Thymus (tissue), 11 donors: ENCODE measurements around the gene LLCFC1. TPM values are rescaled to one million over a fixed set of nuclear protein-coding genes. Genes with fewer than 3 reads are reported as not detected.

Source experiments
- DNase-seq, 9 donors: peaks; one replicate each; pipeline ENCODE4 v3.0.0-alpha.2; 2013; ENCODE audit warnings: low spot score in 9 of 9, low read depth in 6 of 9, missing footprints in 1 of 9
- H3K27ac ChIP-seq, 2 donors: one replicate each; pipeline ENCODE4 v1.5.1; 2013; ENCODE audit warnings: control low read depth in 1 of 2, low read depth in 1 of 2, low read length in 1 of 2, mild to moderate bottlenecking in 1 of 2, moderate library complexity in 1 of 2
- H3K27me3 ChIP-seq, 2 donors: one replicate each; pipeline ENCODE4 v1.5.1; 2013; ENCODE audit warnings: low read length in 1 of 2; ENCODE audit not compliant: control insufficient read depth in 2 of 2, insufficient read depth in 1 of 2
- H3K36me3 ChIP-seq, 2 donors: one replicate each; pipeline ENCODE4 v1.5.1; 2013; ENCODE audit warnings: low read length in 1 of 2, mild to moderate bottlenecking in 1 of 2, moderate library complexity in 1 of 2; ENCODE audit not compliant: control insufficient read depth in 2 of 2, insufficient read depth in 2 of 2
- H3K4me1 ChIP-seq, 2 donors: one replicate each; pipeline ENCODE4 v1.5.1; 2013; ENCODE audit warnings: low read length in 2 of 2; ENCODE audit not compliant: control insufficient read depth in 2 of 2, insufficient read depth in 2 of 2
- H3K4me3 ChIP-seq, 2 donors: one replicate each; pipeline ENCODE4 v1.5.1; 2013; ENCODE audit warnings: low read length in 2 of 2, control low read depth in 1 of 2, mild to moderate bottlenecking in 1 of 2
- H3K9me3 ChIP-seq, 2 donors: one replicate each; pipeline ENCODE4 v1.5.1; 2013; ENCODE audit warnings: low read length in 1 of 2, mild to moderate bottlenecking in 1 of 2; ENCODE audit not compliant: control insufficient read depth in 2 of 2, insufficient read depth in 1 of 2
- WGBS: extraction: QIAGEN DNeasy Blood & Tissue Kit; methylation state at CpG from one replicate; pipeline ENCODE4 v1.1.7; 2013; 5-methylcytosine and 5-hydroxymethylcytosine counted together
- polyA plus RNA-seq: library from polyadenylated mRNA; stranded (reverse); fragments of 200-250 nt; gene quantifications from one replicate; pipeline ENCODE4 v1.2.3, GENCODE V29; 2013
- total RNA-seq: library from RNA; stranded (reverse); fragments of 120-200 nt; gene quantifications from one replicate; pipeline ENCODE4 v1.2.4, GENCODE V29; 2013
- donor health status: healthy.

The LLCFC1 gene
- total and polyA plus RNA-seq, 2 donors, result not detected

- DNase-seq, result no peak
- Histone ChIP-seq H3K27ac (no peak overlapping the region), H3K27me3 (no peaks in the 10 kb centered on the region), H3K4me1 (no peaks in the 10 kb centered on the region), H3K36me3 (no peaks in the 10 kb centered on the region), H3K9me3 (peaks cover 0 to 2% of the 10 kb centered on the region in 2 donors), H3K4me3 (no peak overlapping the region)
- 82% methylated on average over 21 of the region's 21 CpGs for WGBS
Observed at GRCh38 chr7:142908921-142909890, 30.1 kb upstream of the LLCFC1 start.

GRCh38 chr7:142910031-142910433 is 29.3 kb upstream of the LLCFC1 start:
- 96% methylated on average over 2 of the region's 2 CpGs for WGBS
- Histone ChIP-seq H3K9me3 (peaks cover 0 to 2% of the 10 kb centered on the region in 2 donors), H3K4me3 (no peak overlapping the region), H3K36me3 (no peaks in the 10 kb centered on the region), H3K4me1 (no peaks in the 10 kb centered on the region), H3K27ac (no peak overlapping the region), H3K27me3 (no peaks in the 10 kb centered on the region)
- DNase-seq, result no peak

- H3K36me3 ChIP-seq, result no peaks in the 10 kb centered on the region
- no peak overlapping the region for H3K27ac ChIP-seq
- no peaks in the 10 kb centered on the region for H3K27me3 ChIP-seq
- no peak for DNase-seq
- H3K4me1 ChIP-seq, result no peaks in the 10 kb centered on the region
- H3K9me3 ChIP-seq, result peaks cover 0 to 2% of the 10 kb centered on the region in 2 donors
- WGBS, result 92% methylated on average over 2 of the region's 2 CpGs
- no peak overlapping the region for H3K4me3 ChIP-seq
Observed at GRCh38 chr7:142910481-142910880, 28.8 kb upstream of the LLCFC1 start.

- H3K4me1 ChIP-seq, result no peaks in the 10 kb centered on the region
Observed at GRCh38 chr7:142913051-142913450, 26.2 kb upstream of the LLCFC1 start.

GRCh38 chr7:142913566-142913965 is 25.7 kb upstream of the LLCFC1 start:
- Histone ChIP-seq H3K9me3 (no peaks in the 10 kb centered on the region), H3K27me3 (no peaks in the 10 kb centered on the region), H3K4me1 (no peaks in the 10 kb centered on the region), H3K36me3 (no peaks in the 10 kb centered on the region), H3K27ac (no peak overlapping the region), H3K4me3 (no peak overlapping the region)
- 96% methylated on average over 2 of the region's 2 CpGs for WGBS
- no peak for DNase-seq

More at GRCh38 chr7:142913051-142913450, 26.2 kb upstream of the LLCFC1 start:
- 92% methylated on average over 3 of the region's 3 CpGs for WGBS
- Histone ChIP-seq H3K9me3 (peaks cover 0 to 2% of the 10 kb centered on the region in 2 donors), H3K4me3 (no peak overlapping the region), H3K27ac (no peak overlapping the region), H3K36me3 (no peaks in the 10 kb centered on the region), H3K27me3 (no peaks in the 10 kb centered on the region)
- DNase-seq, result no peak

GRCh38 chr7:142914121-142914520 is 25.2 kb upstream of the LLCFC1 start:
- H3K36me3 ChIP-seq, result no peaks in the 10 kb centered on the region
- no peak for DNase-seq
- H3K4me1 ChIP-seq, result no peaks in the 10 kb centered on the region
- H3K27me3 ChIP-seq, result no peaks in the 10 kb centered on the region
- H3K27ac ChIP-seq, result no peak overlapping the region
- no peaks in the 10 kb centered on the region for H3K9me3 ChIP-seq
- no peak overlapping the region for H3K4me3 ChIP-seq
- 80% methylated on average over 1 of the region's 1 CpG for WGBS

- H3K27me3 ChIP-seq, result no peaks in the 10 kb centered on the region
- H3K36me3 ChIP-seq, result no peaks in the 10 kb centered on the region
- no peaks in the 10 kb centered on the region for H3K4me1 ChIP-seq
- no peak overlapping the region for H3K27ac ChIP-seq
- H3K4me3 ChIP-seq, result no peak overlapping the region
- DNase-seq, result no peak
- H3K9me3 ChIP-seq, result no peaks in the 10 kb centered on the region
- WGBS, result 97% methylated on average over 8 of the region's 8 CpGs
Observed at GRCh38 chr7:142915315-142915714, 24.0 kb upstream of the LLCFC1 start.

- no peaks in the 10 kb centered on the region for H3K4me1 ChIP-seq
- H3K36me3 ChIP-seq, result no peaks in the 10 kb centered on the region
- H3K4me3 ChIP-seq, result no peak overlapping the region
- H3K9me3 ChIP-seq, result no peaks in the 10 kb centered on the region
- H3K27ac ChIP-seq, result no peak overlapping the region
- H3K27me3 ChIP-seq, result no peaks in the 10 kb centered on the region
- DNase-seq, result no peak
- WGBS, result 90% methylated on average over 2 of the region's 2 CpGs
Observed at GRCh38 chr7:142916508-142916907, 22.8 kb upstream of the LLCFC1 start.

- 94% methylated on average over 3 of the region's 3 CpGs for WGBS
- H3K9me3 ChIP-seq, result no peaks in the 10 kb centered on the region
- no peak for DNase-seq
- H3K4me3 ChIP-seq, result no peak overlapping the region
- H3K4me1 ChIP-seq, result no peaks in the 10 kb centered on the region
- no peaks in the 10 kb centered on the region for H3K27me3 ChIP-seq
- H3K27ac ChIP-seq, result no peak overlapping the region
- H3K36me3 ChIP-seq, result no peaks in the 10 kb centered on the region
Observed at GRCh38 chr7:142917447-142917846, 21.8 kb upstream of the LLCFC1 start.
